ENCODE measurements around the gene MIOX.
A peak's percentile ranks its signal among the peaks of the same experiment; 100 is the strongest.

MIOX gene

GRCh38 chr22:50473855-50474671 lies 12.6 kb upstream of the MIOX start:
- DNase-seq = peak; percentile 62
- ATAC-seq = no peak

GRCh38 chr22:50474710-50475651 lies 11.7 kb upstream of the MIOX start, which contains the start of gene SBF1:
Gene SBF1, minus strand, starts transcription at chr22:50475035. Its CDS starts 195 bp downstream, at chr22:50474840.
- DNase-seq (peak; percentile 93), ATAC-seq (peak; percentile 75)

DNA sequence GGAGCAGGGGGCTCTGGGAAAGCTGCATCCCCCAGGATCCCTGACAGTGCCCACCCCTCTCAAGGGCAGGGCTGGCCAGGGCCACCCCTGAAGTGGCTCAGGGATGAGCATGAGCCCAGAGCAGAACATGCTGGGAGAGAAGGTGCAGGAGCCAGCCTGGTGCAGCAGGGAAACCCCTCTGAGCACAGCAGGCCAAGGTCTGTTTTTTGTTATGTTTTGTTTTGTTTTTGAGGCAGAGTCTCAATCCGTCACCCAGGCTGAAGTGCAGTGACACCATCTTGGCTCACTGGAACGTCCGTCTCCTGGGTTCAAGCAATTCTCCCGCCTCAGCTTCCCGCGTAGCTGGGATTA lies 11.0 kb upstream of the MIOX start:
- no peak for ATAC-seq
- DNase-seq = no peak

DNA sequence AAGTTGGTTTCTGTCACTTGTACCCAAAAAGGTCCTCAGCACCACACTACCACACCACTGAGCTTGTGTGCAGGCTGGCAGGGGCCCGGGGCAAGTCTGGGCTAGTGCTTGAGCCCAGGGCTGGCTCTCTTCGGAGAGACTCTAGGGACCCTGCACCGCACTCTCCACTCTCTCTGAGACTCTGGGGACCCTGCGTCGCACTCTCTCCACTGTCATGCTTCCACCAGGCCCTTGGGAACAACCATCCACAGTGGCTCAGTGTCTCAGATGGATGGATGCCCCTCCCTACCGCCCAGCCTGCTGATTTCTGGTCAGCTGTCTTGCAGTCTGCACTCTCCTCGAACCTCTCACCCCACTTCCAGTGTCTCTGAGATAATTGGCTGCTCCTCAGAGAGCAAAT lies 9.8 kb upstream of the MIOX start:
- no peak for ATAC-seq
- no peak for DNase-seq

GRCh38 chr22:50477923-50478322 lies 8.7 kb upstream of the MIOX start:
- DNase-seq (no peak), ATAC-seq (no peak)

DNA sequence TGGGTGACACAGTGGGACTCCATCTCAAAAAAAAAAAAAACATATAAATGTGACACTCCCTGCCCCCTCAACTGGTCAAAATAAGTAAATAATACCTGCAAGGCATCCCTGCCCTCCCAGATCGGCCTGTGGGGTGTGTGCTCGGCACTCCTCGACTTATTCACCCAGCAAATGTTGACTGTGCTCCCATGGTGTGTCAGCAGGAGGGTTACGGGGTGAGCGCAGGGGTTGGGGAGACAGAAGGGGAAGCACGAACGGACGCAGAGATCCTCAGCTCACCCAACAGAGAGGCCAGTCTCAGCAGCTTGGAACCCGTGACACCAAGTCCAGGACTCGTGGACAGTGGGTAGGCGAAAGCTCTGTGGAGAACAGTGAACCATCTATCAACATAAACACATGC lies 6.9 kb upstream of the MIOX start:
- DNase-seq = no peak
- no peak for ATAC-seq

- DNase-seq = no peak
- ATAC-seq = no peak
These were observed 5.6 kb upstream of the MIOX start for GRCh38 chr22:50481045-50481439.

- DNase-seq = peak; percentile 78
These were observed 5.1 kb upstream of the MIOX start, which contains the start of gene ADM2 for GRCh38 chr22:50481440-50482106. Gene ADM2, plus strand, starts transcription at chr22:50481543. Its CDS starts 305 bp downstream, at chr22:50481848.

DNA sequence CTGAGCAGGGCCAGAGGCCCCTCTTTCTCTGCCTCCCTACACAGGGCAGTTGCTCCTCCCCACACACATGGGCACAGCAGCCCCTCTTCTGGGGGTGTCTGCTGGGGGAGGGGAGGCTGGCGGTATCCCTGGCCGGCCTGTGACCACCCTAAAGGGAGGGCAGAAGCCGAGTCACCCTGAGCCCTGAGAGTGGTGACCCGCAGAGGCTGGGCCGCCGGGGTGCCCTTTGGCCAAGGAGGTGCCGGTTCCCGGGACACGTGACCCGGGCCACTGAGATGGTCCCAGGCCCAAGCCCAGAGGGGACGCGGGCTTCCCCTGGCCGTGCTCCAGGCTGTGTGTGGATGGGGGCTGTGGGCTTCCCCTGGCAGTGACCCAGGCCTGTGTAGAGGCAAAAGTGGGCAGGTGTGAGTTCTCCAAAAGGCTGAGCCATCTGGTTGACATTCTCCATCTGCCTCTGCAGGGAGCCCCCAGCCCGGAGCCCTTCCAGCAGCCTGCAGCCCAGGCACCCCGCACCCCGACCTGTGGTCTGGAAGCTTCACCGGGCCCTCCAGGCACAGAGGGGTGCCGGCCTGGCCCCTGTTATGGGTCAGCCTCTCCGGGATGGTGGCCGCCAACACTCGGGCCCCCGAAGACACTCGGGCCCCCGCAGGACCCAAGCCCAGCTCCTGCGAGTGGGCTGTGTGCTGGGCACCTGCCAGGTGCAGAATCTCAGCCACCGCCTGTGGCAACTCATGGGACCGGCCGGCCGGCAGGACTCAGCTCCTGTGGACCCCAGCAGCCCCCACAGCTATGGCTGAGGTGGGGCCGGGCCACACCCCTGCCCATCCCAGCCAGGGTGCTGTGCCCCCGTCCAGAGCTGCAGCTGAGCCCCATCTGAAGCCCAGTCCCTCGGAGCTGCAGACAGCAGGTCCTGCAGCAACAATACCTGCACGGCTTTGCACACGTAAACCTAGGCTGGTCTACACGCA lies 4.3 kb upstream of the MIOX start:
- no peak for ATAC-seq
- no peak for DNase-seq

More at GRCh38 chr22:50481440-50482106, 5.1 kb upstream of the MIOX start, which contains the start of gene ADM2:
- ATAC-seq = peak; percentile 62

- no peak for ATAC-seq
- no peak for DNase-seq
These were observed 3.6 kb upstream of the MIOX start for GRCh38 chr22:50483106-50483505.

- no peak for ATAC-seq
- DNase-seq = no peak
These were observed 3.1 kb upstream of the MIOX start for GRCh38 chr22:50483556-50483955.

DNA sequence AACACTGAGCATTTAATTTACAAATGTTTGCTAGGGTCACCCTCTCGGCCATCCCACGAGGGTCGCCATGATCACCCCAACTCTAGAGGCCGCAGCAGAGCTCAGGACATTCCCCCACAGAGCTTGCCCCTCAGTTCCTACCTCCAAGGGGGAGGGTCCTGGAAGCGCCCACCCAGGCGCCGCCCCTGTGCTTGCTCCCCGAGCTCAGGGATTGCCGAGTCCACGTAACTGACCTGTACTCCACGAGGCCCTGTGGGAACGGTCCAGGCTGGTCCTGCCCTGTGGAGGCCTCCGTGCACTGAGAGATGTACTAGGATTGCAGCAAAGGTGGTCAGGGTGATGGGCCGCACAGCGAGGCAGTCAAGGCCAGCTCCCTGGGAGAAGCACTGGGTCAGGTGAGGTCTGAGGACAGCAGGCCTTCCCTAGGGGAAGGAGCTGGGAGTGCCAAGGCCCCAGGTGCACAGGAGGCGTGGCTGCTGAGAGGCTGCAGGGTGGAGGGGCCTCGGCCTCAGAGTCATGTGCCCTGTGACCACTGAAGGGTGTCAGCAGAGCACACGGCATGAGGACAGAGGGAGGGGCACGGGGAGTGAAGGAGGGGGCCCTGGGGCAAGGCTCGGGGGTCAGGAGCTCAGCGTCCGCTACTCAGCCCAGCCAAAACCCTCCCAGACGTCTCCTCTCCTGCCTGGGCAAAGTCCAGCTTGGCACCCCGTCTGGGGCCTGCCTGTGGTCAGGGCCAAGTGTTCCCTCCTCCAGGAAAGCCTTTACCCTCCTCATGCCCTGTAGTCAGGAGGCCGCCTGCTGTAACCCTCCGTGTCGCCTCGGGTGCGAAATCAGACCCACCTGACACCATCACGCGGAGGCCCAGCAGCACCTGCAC lies 2.4 kb upstream of the MIOX start:
- DNase-seq = no peak

GRCh38 chr22:50485221-50486131 lies 1.2 kb upstream of the MIOX start:
- no peak for DNase-seq
- ATAC-seq = no peak

More for the DNA sequence above, 2.4 kb upstream of the MIOX start:
- ATAC-seq = no peak

DNA sequence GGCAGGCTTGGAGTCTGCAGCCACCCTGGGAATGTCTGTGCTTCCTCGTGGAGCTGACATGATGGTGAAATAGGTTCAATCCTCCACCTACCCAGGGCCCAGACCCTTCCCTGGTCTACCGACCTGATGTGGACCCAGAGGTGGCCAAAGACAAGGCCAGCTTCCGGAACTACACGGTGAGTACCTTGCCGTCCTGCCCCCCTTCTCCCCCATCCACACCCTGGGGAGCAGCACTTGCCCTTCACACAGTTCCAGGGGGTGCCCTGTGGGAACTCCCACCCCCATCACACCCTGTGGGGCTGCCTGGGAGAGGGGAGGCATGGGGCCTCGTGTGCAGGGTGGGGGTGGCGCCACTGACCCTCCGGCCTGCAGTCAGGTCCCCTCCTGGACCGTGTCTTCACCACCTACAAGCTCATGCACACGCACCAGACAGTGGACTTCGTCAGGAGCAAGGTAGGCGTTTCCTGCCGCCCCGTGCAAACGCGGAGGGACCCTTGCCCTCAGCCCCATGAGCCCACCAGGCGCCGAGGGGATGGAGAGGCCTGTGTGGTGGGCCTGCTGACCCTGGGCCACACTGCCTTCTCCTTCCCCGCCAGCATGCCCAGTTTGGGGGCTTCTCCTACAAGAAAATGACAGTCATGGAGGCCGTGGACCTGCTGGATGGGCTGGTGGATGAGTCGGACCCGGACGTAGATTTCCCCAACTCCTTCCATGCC lies 789 bp downstream of the MIOX start:
- no peak for DNase-seq
- ATAC-seq = no peak

- DNase-seq (no peak), ATAC-seq (no peak)
These were observed 1.5 kb downstream of the MIOX start for GRCh38 chr22:50488006-50488677.

- ATAC-seq = no peak
These were observed 2.2 kb downstream of the MIOX start for GRCh38 chr22:50488886-50489285.

GRCh38 chr22:50489363-50490243 lies 2.9 kb downstream of the MIOX start:
- DNase-seq (no peak), ATAC-seq (no peak)

More at GRCh38 chr22:50488886-50489285, 2.2 kb downstream of the MIOX start:
- DNase-seq = no peak

Measured in stimulated activated naive CD8-positive, alpha-beta T cell treated with anti-CD3 and anti-CD28 coated beads, Interleukin-15, Interleukin-2, amounts not matched to agents 100 U/mL and 50 U/mL, for 24 hours (primary cell).